ENCODE results near the gene ZW10.

- TF ChIP-seq YY1 (IDR thresholded peaks at IDR 0.05; ENCODE audit: extremely low read depth, insufficient replicate concordance, low read depth, low read length) (no peak), FOSL1 (IDR thresholded peaks at IDR 0.05; ENCODE audit: low read depth) (no peak), MAX (IDR thresholded peaks at IDR 0.05) (no peak), POLR2A (IDR thresholded peaks at IDR 0.05; ENCODE audit: borderline replicate concordance, extremely low read depth, insufficient read depth, insufficient read length) (no peak), CTCF (IDR thresholded peaks at IDR 0.05 in 2 of 3, conservative IDR thresholded peaks at IDR 0.05 in 1 of 3; ENCODE audit: borderline replicate concordance in 1 of 3, insufficient read depth in 1 of 3, low read depth in 2 of 3, low read length in 2 of 3) (no peak), SP1 (IDR thresholded peaks at IDR 0.05; ENCODE audit: low read depth) (no peak), ZBTB33 (IDR thresholded peaks at IDR 0.05; ENCODE audit: extremely low read depth, insufficient replicate concordance, low read length) (no peak), POLR2AphosphoS5 (IDR thresholded peaks at IDR 0.05; ENCODE audit: low read depth, low read length) (no peak), EZH2 (IDR thresholded peaks at IDR 0.05) (no peak), CEBPB (IDR thresholded peaks at IDR 0.05; ENCODE audit: low read depth) (no peak), RAD21 (IDR thresholded peaks at IDR 0.05; ENCODE audit: low read depth) (no peak), SIN3A (IDR thresholded peaks at IDR 0.05; ENCODE audit: low read depth) (no peak)
These were observed 44.9 kb upstream of the ZW10 start for GRCh38 chr11:113818426-113818825.

All from HCT116 (cell line).